Measurements from ENCODE around the gene GTF3C1.

GTF3C1 gene

DNA sequence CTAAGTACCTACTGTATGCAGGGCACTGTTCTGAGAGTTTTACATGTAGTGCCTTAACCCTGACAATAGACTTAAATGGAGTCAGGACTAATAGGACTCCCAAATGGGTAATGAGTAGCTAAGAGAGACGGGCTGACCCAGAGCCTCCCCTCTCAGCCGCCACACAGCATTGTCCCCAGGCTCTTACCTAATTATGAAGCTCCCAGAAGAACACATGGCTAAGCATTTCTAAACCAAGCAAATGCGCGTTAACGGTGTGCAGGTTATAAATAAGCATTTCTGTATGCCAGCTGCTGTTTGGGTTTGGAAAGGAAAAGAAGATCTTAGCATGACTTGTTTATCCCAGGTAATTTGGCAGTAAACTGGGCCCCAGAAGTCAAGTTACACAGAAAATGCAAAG, 14.5 kb upstream of the GTF3C1 start:
- TF ChIP-seq, protein P1, sequence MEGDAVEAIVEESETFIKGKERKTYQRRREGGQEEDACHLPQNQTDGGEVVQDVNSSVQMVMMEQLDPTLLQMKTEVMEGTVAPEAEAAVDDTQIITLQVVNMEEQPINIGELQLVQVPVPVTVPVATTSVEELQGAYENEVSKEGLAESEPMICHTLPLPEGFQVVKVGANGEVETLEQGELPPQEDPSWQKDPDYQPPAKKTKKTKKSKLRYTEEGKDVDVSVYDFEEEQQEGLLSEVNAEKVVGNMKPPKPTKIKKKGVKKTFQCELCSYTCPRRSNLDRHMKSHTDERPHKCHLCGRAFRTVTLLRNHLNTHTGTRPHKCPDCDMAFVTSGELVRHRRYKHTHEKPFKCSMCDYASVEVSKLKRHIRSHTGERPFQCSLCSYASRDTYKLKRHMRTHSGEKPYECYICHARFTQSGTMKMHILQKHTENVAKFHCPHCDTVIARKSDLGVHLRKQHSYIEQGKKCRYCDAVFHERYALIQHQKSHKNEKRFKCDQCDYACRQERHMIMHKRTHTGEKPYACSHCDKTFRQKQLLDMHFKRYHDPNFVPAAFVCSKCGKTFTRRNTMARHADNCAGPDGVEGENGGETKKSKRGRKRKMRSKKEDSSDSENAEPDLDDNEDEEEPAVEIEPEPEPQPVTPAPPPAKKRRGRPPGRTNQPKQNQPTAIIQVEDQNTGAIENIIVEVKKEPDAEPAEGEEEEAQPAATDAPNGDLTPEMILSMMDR (IDR thresholded peaks at IDR 0.05), result no peak
- TF ChIP-seq ZFX (IDR thresholded peaks at IDR 0.05; ENCODE audit: borderline replicate concordance), result no peak
- no peak overlapping the region for H3K27ac ChIP-seq

DNA sequence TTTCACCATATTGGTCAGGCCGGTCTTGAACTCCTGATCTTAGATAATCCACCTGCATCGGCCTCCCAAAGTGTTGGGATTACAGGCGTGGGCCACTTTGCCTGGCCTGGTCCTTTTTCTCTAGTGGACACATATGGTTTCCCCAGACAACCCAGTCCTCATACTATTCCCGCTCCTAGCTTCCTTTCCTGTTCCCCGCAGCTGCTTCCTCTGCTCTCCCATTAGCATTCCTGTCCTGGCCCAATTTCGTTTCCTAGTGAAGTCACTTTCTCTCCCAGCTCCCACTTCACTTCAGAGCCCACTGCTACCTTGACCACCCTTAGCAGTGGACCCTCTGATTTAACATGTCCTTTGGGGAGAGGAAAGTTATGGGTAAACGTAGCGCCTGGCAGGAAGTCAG, 11.5 kb upstream of the GTF3C1 start:
- TF ChIP-seq, protein P1 (IDR thresholded peaks at IDR 0.05), result no peak
- TF ChIP-seq ZFX (IDR thresholded peaks at IDR 0.05; ENCODE audit: borderline replicate concordance), result no peak
- H3K27ac ChIP-seq, result peak overlapping the region; percentile 46

GRCh38 chr16:27558932-27559331, 9.2 kb upstream of the GTF3C1 start:
- TF ChIP-seq ZFX (IDR thresholded peaks at IDR 0.05; ENCODE audit: borderline replicate concordance), result no peak
- TF ChIP-seq, protein P1 (IDR thresholded peaks at IDR 0.05), result no peak
- peak overlapping the region; percentile 88 for H3K27ac ChIP-seq

- no peak for TF ChIP-seq ZFX (IDR thresholded peaks at IDR 0.05; ENCODE audit: borderline replicate concordance)
- TF ChIP-seq, protein P1 (IDR thresholded peaks at IDR 0.05), result no peak
- H3K27ac ChIP-seq, result peak overlapping the region; percentile 88
Observed at GRCh38 chr16:27558434-27558833, 8.7 kb upstream of the GTF3C1 start.

DNA sequence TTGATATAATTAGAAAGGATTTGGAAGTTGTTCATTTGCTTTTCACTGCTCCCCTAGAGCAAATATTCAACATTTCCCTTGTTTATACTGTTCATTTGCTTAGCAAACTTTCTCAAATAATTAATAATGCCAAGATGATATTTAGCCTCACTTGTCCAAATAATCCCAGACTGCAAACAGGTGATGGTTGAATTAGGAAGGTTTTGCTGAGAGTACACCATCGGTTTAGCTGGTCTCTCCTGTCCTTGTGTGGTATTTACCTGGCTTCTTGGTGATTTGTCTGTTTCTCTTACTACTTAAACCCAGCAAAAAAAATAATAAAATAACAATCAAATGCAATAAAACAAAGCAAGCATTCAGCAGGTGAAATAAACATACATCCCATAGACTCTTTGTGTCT, 6.8 kb upstream of the GTF3C1 start:
- no peak for TF ChIP-seq ZFX (IDR thresholded peaks at IDR 0.05; ENCODE audit: borderline replicate concordance)
- TF ChIP-seq, protein P1 (IDR thresholded peaks at IDR 0.05), result no peak
- H3K27ac ChIP-seq, result peak overlapping the region; percentile 88

DNA sequence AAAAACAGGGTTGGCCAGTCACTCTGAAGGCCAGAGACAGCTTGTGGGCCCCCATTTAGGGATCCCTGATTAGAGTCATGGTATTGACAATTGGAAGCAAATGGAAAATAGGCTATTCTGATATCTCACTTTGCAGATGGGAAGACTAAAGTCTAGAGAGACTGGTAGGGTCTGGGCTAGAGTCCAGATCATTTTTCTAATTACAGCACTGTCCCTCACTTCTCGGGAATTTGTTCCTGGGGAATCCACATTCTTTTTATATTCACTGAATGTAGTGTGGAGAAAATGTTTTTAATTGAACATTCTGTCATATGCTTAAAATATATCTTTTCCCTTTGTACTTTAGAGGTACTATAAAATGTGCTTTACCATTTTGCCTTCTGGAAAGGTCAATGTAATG, 1.3 kb upstream of the GTF3C1 start:
- TF ChIP-seq, protein P1 (IDR thresholded peaks at IDR 0.05), result no peak
- TF ChIP-seq ZFX (IDR thresholded peaks at IDR 0.05; ENCODE audit: borderline replicate concordance), result no peak
- peak overlapping the region; percentile 52 for H3K27ac ChIP-seq

DNA sequence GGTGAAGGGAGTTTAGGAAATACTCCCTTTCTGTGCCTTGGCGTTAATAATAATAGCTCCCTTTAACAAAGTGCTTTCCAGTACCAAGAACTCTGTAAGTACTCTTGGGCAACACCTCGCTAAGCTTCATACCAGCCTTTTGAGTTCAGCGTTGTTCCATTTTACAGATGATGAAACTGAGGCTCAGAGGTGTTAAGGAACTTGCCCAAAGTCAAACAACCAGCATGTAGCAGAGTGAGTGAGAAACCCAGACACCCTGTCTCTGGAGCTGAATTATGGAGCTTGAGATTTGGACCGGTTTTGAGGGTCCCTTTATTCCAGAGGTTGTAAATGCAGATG, 838 bp upstream of the GTF3C1 start:
- TF ChIP-seq, protein P1 (IDR thresholded peaks at IDR 0.05), result no peak
- no peak for TF ChIP-seq ZFX (IDR thresholded peaks at IDR 0.05; ENCODE audit: borderline replicate concordance)
- H3K27ac ChIP-seq, result peak overlapping the region; percentile 52

Measured in 22Rv1 (cell line).